Measurements from ENCODE around the gene IL19.

- TF ChIP-seq POLR2AphosphoS5 (IDR thresholded peaks at IDR 0.05) = no peak
- TF ChIP-seq CTCF (IDR thresholded peaks at IDR 0.05) = no peak
- TF ChIP-seq POLR2A (IDR thresholded peaks at IDR 0.05) = no peak
- no peak for TF ChIP-seq EP300 (IDR thresholded peaks at IDR 0.05)
Measured at GRCh38 chr1:206867716-206868115, 97.1 kb downstream of the IL19 start.

All from stomach (tissue), 4 donors.